ENCODE results near the gene SLC16A2.

Gene SLC16A2

GRCh38 chrX:74490247-74490646 lies 69.0 kb downstream of the SLC16A2 start:
- WGBS, 2 donors (ENCODE audit: extremely low coverage in 2 of 2, insufficient read length in 2 of 2, insufficient replicate concordance in 1 of 2), result no CpG with 5 or more reads among the region's 1 CpG
- Histone ChIP-seq H3K4me3 (ENCODE audit: low read length in 2 of 2) (no peak overlapping the region), H3K14ac (ENCODE audit: low read length) (no peak overlapping the region), H2BK15ac (ENCODE audit: low read length) (no peak overlapping the region), H3K4me2 (ENCODE audit: insufficient read depth, low read length, poor library complexity, severe bottlenecking) (no peak overlapping the region), H3K4me1 (ENCODE audit: control insufficient read depth in 2 of 2, insufficient read depth in 1 of 2, low read depth in 1 of 2, low read length in 2 of 2) (peaks cover 16 to 27% of the 10 kb centered on the region in 2 donors), H3K9ac (ENCODE audit: low read depth, low read length, poor library complexity) (no peak overlapping the region), H2BK120ac (ENCODE audit: low read depth, low read length) (no peak overlapping the region), H2AK5ac (ENCODE audit: low read depth, low read length) (no peak overlapping the region), H2AFZ (ENCODE audit: low read length) (no peak overlapping the region), H3K27ac (replicated peaks; ENCODE audit: low read length) (no peak overlapping the region), H3K9me3 (replicated peaks in 1 of 2; ENCODE audit: control insufficient read depth in 2 of 2, insufficient read depth in 1 of 2, low read depth in 1 of 2, low read length in 2 of 2) (no peaks in the 10 kb centered on the region), H4K91ac (ENCODE audit: low read depth, low read length, poor library complexity) (no peak overlapping the region), H2BK12ac (ENCODE audit: low read length) (no peak overlapping the region), H3K18ac (ENCODE audit: low read length) (no peak overlapping the region), H2BK5ac (ENCODE audit: low read length) (no peak overlapping the region), H3K23ac (ENCODE audit: low read depth, low read length, poor library complexity) (no peak overlapping the region), H3K36me3 (replicated peaks in 1 of 2; ENCODE audit: control insufficient read depth in 2 of 2, insufficient read depth in 2 of 2, low read length in 2 of 2) (no peaks in the 10 kb centered on the region), H4K8ac (ENCODE audit: low read depth, low read length) (no peak overlapping the region), H3K27me3 (ENCODE audit: control insufficient read depth in 3 of 3, insufficient read depth in 3 of 3, low read depth in 1 of 3, low read length in 3 of 3) (no peaks in the 10 kb centered on the region), H3K4ac (ENCODE audit: low read length) (no peak overlapping the region), H3K79me1 (ENCODE audit: low read depth, low read length) (no peaks in the 10 kb centered on the region)
- DNase-seq (ENCODE audit: low spot score), result no peak

GRCh38 chrX:74492720-74493201 lies 71.5 kb downstream of the SLC16A2 start:
- DNase-seq (ENCODE audit: low spot score), result peak; percentile 29
- WGBS, 2 donors (ENCODE audit: extremely low coverage in 2 of 2, insufficient read length in 2 of 2, insufficient replicate concordance in 1 of 2), result no CpG with 5 or more reads among the region's 3 CpGs
- peak overlapping the region; percentile 84 for H3K27ac ChIP-seq (replicated peaks; ENCODE audit: low read length)

GRCh38 chrX:74493806-74494205 lies 72.5 kb downstream of the SLC16A2 start:
- peaks cover 18 to 27% of the 10 kb centered on the region in 2 donors for H3K4me1 ChIP-seq (ENCODE audit: control insufficient read depth in 2 of 2, insufficient read depth in 1 of 2, low read depth in 1 of 2, low read length in 2 of 2)
- H3K9me3 ChIP-seq (replicated peaks in 1 of 2; ENCODE audit: control insufficient read depth in 2 of 2, insufficient read depth in 1 of 2, low read depth in 1 of 2, low read length in 2 of 2), result no peaks in the 10 kb centered on the region
- H2BK12ac ChIP-seq (ENCODE audit: low read length), result no peak overlapping the region
- no peak overlapping the region for H2AFZ ChIP-seq (ENCODE audit: low read length)
- H3K36me3 ChIP-seq (replicated peaks in 1 of 2; ENCODE audit: control insufficient read depth in 2 of 2, insufficient read depth in 2 of 2, low read length in 2 of 2), result no peaks in the 10 kb centered on the region
- H3K4ac ChIP-seq (ENCODE audit: low read length), result no peak overlapping the region
- no peak overlapping the region for H4K91ac ChIP-seq (ENCODE audit: low read depth, low read length, poor library complexity)
- H3K27ac ChIP-seq (replicated peaks; ENCODE audit: low read length), result peak overlapping the region; percentile 84
- no peak overlapping the region for H3K18ac ChIP-seq (ENCODE audit: low read length)
- H3K4me2 ChIP-seq (ENCODE audit: insufficient read depth, low read length, poor library complexity, severe bottlenecking), result no peak overlapping the region
- no peak overlapping the region for H2AK5ac ChIP-seq (ENCODE audit: low read depth, low read length)
- no peak overlapping the region for H3K23ac ChIP-seq (ENCODE audit: low read depth, low read length, poor library complexity)
- H2BK5ac ChIP-seq (ENCODE audit: low read length), result no peak overlapping the region
- no peak for DNase-seq (ENCODE audit: low spot score)
- H2BK120ac ChIP-seq (ENCODE audit: low read depth, low read length), result no peak overlapping the region
- H3K9ac ChIP-seq (ENCODE audit: low read depth, low read length, poor library complexity), result no peak overlapping the region
- no peak overlapping the region for H3K4me3 ChIP-seq (ENCODE audit: low read length in 2 of 2)
- H3K27me3 ChIP-seq (ENCODE audit: control insufficient read depth in 3 of 3, insufficient read depth in 3 of 3, low read depth in 1 of 3, low read length in 3 of 3), result no peaks in the 10 kb centered on the region
- H3K79me1 ChIP-seq (ENCODE audit: low read depth, low read length), result no peaks in the 10 kb centered on the region
- H4K8ac ChIP-seq (ENCODE audit: low read depth, low read length), result no peak overlapping the region
- WGBS, 2 donors (ENCODE audit: extremely low coverage in 2 of 2, insufficient read length in 2 of 2, insufficient replicate concordance in 1 of 2), result no CpG with 5 or more reads among the region's 3 CpGs
- no peak overlapping the region for H2BK15ac ChIP-seq (ENCODE audit: low read length)
- no peak overlapping the region for H3K14ac ChIP-seq (ENCODE audit: low read length)

More at GRCh38 chrX:74492720-74493201, 71.5 kb downstream of the SLC16A2 start:
- no peak overlapping the region for H4K8ac ChIP-seq (ENCODE audit: low read depth, low read length)
- H4K91ac ChIP-seq (ENCODE audit: low read depth, low read length, poor library complexity), result no peak overlapping the region
- no peak overlapping the region for H2BK5ac ChIP-seq (ENCODE audit: low read length)
- H3K4me1 ChIP-seq (ENCODE audit: control insufficient read depth in 2 of 2, insufficient read depth in 1 of 2, low read depth in 1 of 2, low read length in 2 of 2), result peaks cover 18 to 27% of the 10 kb centered on the region in 2 donors
- H3K14ac ChIP-seq (ENCODE audit: low read length), result no peak overlapping the region
- H2BK120ac ChIP-seq (ENCODE audit: low read depth, low read length), result no peak overlapping the region
- no peaks in the 10 kb centered on the region for H3K9me3 ChIP-seq (replicated peaks in 1 of 2; ENCODE audit: control insufficient read depth in 2 of 2, insufficient read depth in 1 of 2, low read depth in 1 of 2, low read length in 2 of 2)
- no peaks in the 10 kb centered on the region for H3K27me3 ChIP-seq (ENCODE audit: control insufficient read depth in 3 of 3, insufficient read depth in 3 of 3, low read depth in 1 of 3, low read length in 3 of 3)
- no peak overlapping the region for H3K23ac ChIP-seq (ENCODE audit: low read depth, low read length, poor library complexity)
- no peak overlapping the region for H2AFZ ChIP-seq (ENCODE audit: low read length)
- H3K79me1 ChIP-seq (ENCODE audit: low read depth, low read length), result no peaks in the 10 kb centered on the region
- no peak overlapping the region for H2BK15ac ChIP-seq (ENCODE audit: low read length)
- H3K9ac ChIP-seq (ENCODE audit: low read depth, low read length, poor library complexity), result no peak overlapping the region
- no peak overlapping the region for H3K4ac ChIP-seq (ENCODE audit: low read length)
- no peak overlapping the region for H3K4me2 ChIP-seq (ENCODE audit: insufficient read depth, low read length, poor library complexity, severe bottlenecking)
- H2AK5ac ChIP-seq (ENCODE audit: low read depth, low read length), result no peak overlapping the region
- no peak overlapping the region for H2BK12ac ChIP-seq (ENCODE audit: low read length)
- no peaks in the 10 kb centered on the region for H3K36me3 ChIP-seq (replicated peaks in 1 of 2; ENCODE audit: control insufficient read depth in 2 of 2, insufficient read depth in 2 of 2, low read length in 2 of 2)
- no peak overlapping the region for H3K4me3 ChIP-seq (ENCODE audit: low read length in 2 of 2)
- H3K18ac ChIP-seq (ENCODE audit: low read length), result no peak overlapping the region

GRCh38 chrX:74498924-74499323 lies 77.6 kb downstream of the SLC16A2 start:
- peaks cover 7 to 11% of the 10 kb centered on the region in 2 donors for H3K4me1 ChIP-seq (ENCODE audit: control insufficient read depth in 2 of 2, insufficient read depth in 1 of 2, low read depth in 1 of 2, low read length in 2 of 2)
- no peak overlapping the region for H2BK5ac ChIP-seq (ENCODE audit: low read length)
- H2BK15ac ChIP-seq (ENCODE audit: low read length), result no peak overlapping the region
- no peak overlapping the region for H3K4me2 ChIP-seq (ENCODE audit: insufficient read depth, low read length, poor library complexity, severe bottlenecking)
- H3K79me1 ChIP-seq (ENCODE audit: low read depth, low read length), result no peaks in the 10 kb centered on the region
- H3K14ac ChIP-seq (ENCODE audit: low read length), result no peak overlapping the region
- no peak for DNase-seq (ENCODE audit: low spot score)
- no peak overlapping the region for H3K4me3 ChIP-seq (ENCODE audit: low read length in 2 of 2)
- no peaks in the 10 kb centered on the region for H3K9me3 ChIP-seq (replicated peaks in 1 of 2; ENCODE audit: control insufficient read depth in 2 of 2, insufficient read depth in 1 of 2, low read depth in 1 of 2, low read length in 2 of 2)
- H4K8ac ChIP-seq (ENCODE audit: low read depth, low read length), result no peak overlapping the region
- no peak overlapping the region for H3K23ac ChIP-seq (ENCODE audit: low read depth, low read length, poor library complexity)
- H4K91ac ChIP-seq (ENCODE audit: low read depth, low read length, poor library complexity), result no peak overlapping the region
- no peak overlapping the region for H2AFZ ChIP-seq (ENCODE audit: low read length)
- no peak overlapping the region for H2BK120ac ChIP-seq (ENCODE audit: low read depth, low read length)
- no peak overlapping the region for H2BK12ac ChIP-seq (ENCODE audit: low read length)
- H3K27ac ChIP-seq (replicated peaks; ENCODE audit: low read length), result no peak overlapping the region
- no peaks in the 10 kb centered on the region for H3K27me3 ChIP-seq (ENCODE audit: control insufficient read depth in 3 of 3, insufficient read depth in 3 of 3, low read depth in 1 of 3, low read length in 3 of 3)
- no peaks in the 10 kb centered on the region for H3K36me3 ChIP-seq (replicated peaks in 1 of 2; ENCODE audit: control insufficient read depth in 2 of 2, insufficient read depth in 2 of 2, low read length in 2 of 2)
- H3K4ac ChIP-seq (ENCODE audit: low read length), result no peak overlapping the region
- H3K9ac ChIP-seq (ENCODE audit: low read depth, low read length, poor library complexity), result no peak overlapping the region
- H2AK5ac ChIP-seq (ENCODE audit: low read depth, low read length), result no peak overlapping the region
- no peak overlapping the region for H3K18ac ChIP-seq (ENCODE audit: low read length)

All from neuronal stem cell (in vitro differentiated cells).